Esophagus muscularis mucosa (tissue), 4 donors: ENCODE results near the gene SUFU.

Source experiments
- CTCF ChIP-seq, 3 experiments: fragments of 200-600 bp in 2 of 3; fragments of 450-650 bp in 1 of 3; sonication (generic) in 2 of 3; IDR thresholded peaks; one replicate each; pipeline ENCODE4 v1.5.1; 2017 to 2019; ENCODE audit warnings: antibody characterized with exemption in 3 of 3, mild to moderate bottlenecking in 2 of 3, moderate library complexity in 1 of 3
- EP300 ChIP-seq: sonication (generic); formaldehyde crosslinking; IDR thresholded peaks from one replicate; pipeline ENCODE4 v1.6.1; 2017; ENCODE audit warnings: antibody characterized with exemption
- POLR2A ChIP-seq: fragments of 450-650 bp; IDR thresholded peaks from one replicate; pipeline ENCODE4 v1.6.1; 2017; ENCODE audit warnings: antibody characterized with exemption, moderate library complexity, mild to moderate bottlenecking, low read depth
- POLR2AphosphoS5 ChIP-seq, 2 donors: sonication (generic); formaldehyde crosslinking; IDR thresholded peaks; one replicate each; pipeline ENCODE4 v1.6.1; 2017; ENCODE audit warnings: antibody characterized with exemption in 2 of 2

DNA sequence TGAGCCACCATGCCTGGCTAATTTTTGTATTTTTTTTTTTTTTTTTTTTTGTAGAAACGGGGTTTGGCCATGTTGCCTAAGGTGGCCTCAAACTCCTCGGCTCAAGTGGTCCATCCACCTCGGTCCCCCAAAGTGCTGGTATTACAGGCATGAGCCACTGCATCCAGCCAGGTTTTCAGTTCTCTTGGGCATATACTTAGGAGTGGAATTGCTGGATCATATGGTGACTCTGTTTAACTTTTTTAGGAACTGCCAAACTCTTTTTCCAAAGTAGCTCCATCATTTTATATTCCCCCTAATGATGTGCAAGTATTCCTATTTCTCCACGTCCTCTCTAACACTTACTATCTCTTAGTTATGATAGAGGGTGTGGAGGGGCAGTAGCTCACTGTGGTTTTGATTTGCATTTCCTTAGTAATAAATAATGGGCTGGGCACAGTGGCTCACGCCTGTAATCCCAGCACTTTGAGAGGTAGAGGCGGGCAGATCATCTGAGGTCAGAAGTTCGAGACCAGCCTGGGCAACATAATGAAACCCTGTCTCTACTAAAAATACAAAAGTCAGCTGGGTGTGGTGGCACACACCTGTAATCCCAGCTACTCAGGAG lies 41.6 kb downstream of the SUFU start:
- TF ChIP-seq CTCF (IDR thresholded peaks at IDR 0.05), result no peak
- no peak for TF ChIP-seq EP300
- no peak for TF ChIP-seq POLR2A
- no peak for TF ChIP-seq POLR2AphosphoS5 (IDR thresholded peaks at IDR 0.05)
